ENCODE data around the gene RPL18.

DNA sequence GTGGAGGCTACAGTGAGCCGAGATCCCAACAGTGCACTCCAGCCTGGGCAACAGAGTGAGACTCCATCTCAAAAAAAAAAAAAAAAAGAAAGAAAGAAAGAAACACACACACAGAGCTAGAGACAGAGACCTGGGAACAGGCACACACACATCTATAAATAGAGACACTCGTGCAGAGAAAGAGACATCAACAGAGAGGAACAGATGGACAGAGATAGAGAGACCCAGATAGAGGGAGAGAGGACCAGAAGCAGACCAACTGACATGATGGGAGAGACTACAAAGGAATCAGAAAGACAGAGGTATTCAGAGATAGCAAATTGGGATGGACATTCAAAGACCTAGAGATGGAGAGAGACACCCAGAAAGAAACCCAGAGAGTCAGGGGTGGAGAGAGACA, 29.2 kb upstream of the RPL18 start:
- TF ChIP-seq POLR2AphosphoS5 (IDR thresholded peaks at IDR 0.05; ENCODE audit: low read depth, low read length) (no peak), TAF1 (IDR thresholded peaks at IDR 0.05; ENCODE audit: borderline replicate concordance, insufficient read depth, low read length) (no peak)
- TF ChIP-seq, protein P1, sequence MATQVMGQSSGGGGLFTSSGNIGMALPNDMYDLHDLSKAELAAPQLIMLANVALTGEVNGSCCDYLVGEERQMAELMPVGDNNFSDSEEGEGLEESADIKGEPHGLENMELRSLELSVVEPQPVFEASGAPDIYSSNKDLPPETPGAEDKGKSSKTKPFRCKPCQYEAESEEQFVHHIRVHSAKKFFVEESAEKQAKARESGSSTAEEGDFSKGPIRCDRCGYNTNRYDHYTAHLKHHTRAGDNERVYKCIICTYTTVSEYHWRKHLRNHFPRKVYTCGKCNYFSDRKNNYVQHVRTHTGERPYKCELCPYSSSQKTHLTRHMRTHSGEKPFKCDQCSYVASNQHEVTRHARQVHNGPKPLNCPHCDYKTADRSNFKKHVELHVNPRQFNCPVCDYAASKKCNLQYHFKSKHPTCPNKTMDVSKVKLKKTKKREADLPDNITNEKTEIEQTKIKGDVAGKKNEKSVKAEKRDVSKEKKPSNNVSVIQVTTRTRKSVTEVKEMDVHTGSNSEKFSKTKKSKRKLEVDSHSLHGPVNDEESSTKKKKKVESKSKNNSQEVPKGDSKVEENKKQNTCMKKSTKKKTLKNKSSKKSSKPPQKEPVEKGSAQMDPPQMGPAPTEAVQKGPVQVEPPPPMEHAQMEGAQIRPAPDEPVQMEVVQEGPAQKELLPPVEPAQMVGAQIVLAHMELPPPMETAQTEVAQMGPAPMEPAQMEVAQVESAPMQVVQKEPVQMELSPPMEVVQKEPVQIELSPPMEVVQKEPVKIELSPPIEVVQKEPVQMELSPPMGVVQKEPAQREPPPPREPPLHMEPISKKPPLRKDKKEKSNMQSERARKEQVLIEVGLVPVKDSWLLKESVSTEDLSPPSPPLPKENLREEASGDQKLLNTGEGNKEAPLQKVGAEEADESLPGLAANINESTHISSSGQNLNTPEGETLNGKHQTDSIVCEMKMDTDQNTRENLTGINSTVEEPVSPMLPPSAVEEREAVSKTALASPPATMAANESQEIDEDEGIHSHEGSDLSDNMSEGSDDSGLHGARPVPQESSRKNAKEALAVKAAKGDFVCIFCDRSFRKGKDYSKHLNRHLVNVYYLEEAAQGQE (IDR thresholded peaks at IDR 0.05; ENCODE audit: insufficient read depth in 1 of 2, low read depth in 2 of 2, low read length in 2 of 2): no peak
